Stimulated activated CD4-positive, alpha-beta T cell treated with anti-CD3 and anti-CD28 coated beads, Interleukin-1b, Interleukin-23, amount 100 ng/mL, for 48 hours (primary cell): Measurements from ENCODE around the gene SEZ6.
A peak's percentile ranks its signal among the peaks of the same experiment; 100 is the strongest.

Source experiments
- DNase-seq: peaks from one replicate; pipeline ENCODE4 v3.0.0-alpha.2; 2020

The SEZ6 gene

DNA sequence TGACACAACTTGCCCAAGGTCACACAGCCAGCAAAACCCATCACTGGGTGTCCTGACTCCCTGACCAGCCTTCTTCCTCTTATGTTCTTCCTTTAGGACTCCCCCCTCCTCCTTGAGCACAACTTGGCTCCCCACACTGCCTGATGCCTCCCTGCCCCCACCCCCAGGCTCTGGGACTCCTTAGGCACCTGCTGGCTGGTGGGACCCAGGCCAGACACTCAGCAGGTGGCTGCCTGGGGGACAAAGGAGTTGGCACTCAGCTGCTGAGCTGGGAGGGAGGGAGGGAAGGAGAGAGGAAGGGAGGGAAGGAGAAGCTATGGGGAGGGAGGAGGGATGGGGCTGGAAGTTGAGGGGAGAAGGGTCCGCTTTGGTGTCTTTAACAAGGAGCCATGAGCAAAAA, 8.0 kb downstream of the SEZ6 start:
- no peak for DNase-seq

DNA sequence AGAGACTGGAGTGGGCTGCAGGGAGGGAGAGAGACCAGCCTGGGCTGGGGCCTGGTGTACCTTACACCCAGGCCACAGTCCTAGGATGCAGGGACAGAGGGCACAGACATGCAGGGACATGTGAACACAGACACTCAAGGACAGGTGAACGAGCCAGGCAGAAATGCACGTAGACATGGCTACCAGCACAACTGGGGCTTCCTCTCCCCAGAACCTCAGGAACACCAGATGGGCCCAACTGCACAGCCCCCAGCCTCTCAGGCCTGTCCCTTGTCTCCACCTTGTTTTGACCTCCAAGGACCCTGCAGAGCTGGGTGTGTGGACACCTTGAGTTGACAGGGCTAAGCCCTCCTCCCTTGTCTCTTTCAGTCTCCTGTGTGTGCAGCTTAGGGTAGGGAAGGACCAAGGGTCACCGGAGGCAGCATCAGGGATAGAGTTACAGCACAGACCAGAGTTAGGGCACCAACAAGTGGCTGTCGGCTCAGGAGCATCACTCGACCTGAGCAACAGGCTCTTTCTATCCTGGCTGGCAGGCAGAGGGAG, 9.2 kb downstream of the SEZ6 start:
- DNase-seq = no peak

DNA sequence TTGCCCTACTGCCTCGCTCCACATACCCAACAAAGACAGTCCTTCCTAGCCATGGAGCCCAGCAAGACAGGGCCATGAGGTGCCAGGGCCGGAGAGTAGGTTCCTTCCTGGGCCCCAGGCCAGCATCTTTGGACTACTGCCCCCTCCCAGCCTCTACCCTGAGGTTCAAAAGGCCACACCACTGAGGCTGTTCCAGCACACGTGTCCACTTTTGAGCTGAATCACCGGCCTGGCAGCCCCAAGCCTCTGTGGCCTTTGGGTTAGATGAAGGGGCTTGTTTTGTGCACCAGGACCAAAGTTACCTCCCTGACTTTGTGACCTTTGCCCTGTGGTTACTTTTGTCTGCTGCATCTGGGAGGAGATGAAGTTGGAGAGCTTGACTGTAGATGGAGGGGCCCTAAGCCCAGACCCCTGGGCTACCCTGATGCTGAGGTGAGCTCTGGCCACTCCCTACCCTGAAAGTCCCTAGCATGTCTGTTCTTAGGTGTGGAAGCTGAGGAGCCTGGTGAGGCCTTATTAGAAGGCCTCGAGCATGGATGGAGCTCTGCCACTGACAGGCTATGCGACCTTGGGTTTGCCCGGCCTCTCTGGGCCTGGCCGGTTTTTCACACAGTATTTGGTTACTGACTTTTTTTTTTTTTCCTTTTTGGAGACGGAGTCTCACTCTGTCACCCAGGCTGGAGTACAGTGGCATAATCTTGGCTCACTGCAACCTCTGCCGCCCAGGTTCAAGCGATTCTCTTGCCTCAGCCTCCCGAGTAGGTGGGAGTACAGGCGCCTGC, 12.0 kb downstream of the SEZ6 start:
- no peak for DNase-seq

DNA sequence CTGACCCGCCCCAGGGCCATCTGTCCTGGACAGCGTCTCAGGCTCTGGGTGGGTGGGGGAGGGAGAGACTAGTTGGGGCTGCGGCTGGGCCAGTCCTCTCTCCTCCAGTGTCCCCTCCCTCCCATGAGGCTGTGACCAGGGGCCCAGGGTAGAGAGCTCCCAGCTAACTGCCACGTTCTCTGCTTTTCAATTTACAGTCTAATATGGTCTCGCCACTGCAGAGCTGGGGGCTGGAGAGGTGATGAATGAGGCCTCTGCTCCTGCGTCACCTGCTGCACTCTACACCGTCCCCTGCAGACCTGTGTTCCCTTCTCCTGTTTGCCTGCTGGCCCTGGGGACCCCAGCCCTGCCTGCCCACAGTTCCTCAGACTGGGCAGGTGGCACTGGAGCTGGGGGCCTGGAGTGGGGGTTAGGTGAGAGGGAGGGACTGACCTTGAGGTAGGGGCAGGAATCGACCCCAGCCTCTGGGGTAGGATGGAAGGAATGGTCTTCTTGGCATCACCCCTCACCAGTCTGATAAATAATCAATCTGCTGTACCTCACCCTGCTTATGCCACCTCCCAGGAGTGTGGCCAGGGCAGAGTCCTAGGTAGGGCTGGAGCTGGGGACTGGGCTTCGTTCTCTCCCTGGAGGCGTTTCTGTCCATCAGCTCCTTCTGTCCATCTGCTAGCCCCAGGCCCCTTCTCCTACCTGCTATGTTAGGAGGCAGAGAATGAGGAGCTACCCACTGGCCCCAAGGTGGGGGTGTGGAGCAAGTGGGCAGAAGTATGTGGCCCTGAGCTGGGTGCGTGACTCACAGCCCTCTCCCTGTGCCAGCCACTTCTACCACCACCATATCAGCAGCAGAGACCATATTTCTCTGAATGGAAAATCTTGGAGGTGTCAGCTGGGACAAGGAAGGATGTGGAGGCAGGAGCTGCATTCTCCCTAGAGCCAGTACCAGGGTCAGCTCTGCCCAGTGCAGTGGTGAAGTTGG, 12.9 kb downstream of the SEZ6 start:
- no peak for DNase-seq

DNA sequence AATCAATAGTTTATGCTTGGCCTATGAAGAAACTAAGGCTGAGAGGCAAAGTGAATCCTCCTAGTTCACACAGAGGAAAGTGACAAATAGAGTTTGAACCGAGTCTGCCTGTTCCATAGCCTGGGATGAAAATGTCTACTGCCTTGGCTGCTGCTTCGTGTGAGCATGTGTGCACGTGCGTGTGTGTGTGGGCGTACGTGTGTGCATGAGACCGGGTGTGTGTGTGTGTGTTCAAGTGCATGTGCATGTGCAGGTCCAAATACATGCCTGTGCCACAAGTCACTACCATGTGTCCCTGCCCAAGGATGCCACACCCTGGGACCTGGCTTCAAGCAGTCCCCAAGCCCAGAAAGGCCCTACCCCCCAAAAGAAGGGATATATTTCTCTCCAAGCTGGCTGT, 13.6 kb downstream of the SEZ6 start:
- no peak for DNase-seq

DNA sequence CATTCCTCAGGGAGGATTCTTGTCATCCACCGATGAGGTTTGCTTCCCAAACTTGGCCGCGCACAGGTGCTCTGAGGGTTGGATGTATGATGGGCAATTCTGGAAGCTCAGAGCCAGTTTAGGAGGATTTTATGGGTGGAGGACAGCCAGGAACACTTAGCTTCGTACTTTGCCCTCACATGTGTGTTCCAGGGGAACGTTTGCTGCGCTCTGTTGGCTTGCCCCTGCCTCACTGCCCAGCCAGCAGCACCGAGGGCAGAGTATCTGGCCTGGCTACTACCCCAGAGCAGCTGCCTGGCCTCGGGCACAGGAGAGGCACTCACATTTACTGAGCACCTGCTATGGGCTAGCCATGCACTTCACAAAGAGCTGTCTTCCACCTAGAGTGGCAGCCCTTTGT, 14.1 kb downstream of the SEZ6 start:
- DNase-seq = no peak

DNA sequence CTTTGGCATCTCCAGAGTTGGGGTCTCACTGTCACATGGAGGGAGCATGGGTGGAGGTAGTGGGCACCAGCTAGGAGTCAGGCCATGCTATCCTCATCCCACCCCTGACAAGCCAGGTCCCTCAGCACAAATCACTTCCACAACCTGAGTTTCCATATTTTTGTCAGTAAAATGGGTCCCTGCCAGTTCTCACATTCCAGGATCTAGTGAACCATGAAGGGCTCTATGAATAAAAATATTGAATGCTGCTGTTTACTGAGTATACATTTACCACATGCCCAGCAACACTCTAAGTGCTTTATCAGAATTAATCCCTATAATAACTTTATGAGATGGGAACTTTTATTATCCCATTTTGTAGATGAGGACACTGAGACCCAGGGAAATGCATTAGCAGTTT, 16.8 kb downstream of the SEZ6 start:
- no peak for DNase-seq

DNA sequence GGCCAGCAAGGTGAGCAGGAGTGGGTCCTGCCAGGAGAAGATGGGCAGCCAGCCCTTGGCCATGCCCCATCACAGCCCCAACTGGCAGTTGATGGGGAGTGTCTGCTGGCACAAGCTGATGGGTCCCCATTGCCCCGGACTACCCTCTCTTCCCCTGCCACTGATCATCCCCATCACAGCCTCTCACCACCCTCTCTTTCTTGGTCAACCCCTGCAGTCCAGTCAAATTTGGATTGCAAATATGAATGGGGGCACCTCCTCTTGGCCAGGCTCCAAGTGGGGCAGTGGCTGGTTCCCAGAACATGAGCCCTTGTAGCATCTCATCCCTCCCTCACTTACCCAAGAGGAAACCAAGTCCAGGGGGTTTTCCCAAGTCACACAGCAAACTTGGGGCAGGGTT, 17.4 kb downstream of the SEZ6 start:
- DNase-seq = no peak

DNA sequence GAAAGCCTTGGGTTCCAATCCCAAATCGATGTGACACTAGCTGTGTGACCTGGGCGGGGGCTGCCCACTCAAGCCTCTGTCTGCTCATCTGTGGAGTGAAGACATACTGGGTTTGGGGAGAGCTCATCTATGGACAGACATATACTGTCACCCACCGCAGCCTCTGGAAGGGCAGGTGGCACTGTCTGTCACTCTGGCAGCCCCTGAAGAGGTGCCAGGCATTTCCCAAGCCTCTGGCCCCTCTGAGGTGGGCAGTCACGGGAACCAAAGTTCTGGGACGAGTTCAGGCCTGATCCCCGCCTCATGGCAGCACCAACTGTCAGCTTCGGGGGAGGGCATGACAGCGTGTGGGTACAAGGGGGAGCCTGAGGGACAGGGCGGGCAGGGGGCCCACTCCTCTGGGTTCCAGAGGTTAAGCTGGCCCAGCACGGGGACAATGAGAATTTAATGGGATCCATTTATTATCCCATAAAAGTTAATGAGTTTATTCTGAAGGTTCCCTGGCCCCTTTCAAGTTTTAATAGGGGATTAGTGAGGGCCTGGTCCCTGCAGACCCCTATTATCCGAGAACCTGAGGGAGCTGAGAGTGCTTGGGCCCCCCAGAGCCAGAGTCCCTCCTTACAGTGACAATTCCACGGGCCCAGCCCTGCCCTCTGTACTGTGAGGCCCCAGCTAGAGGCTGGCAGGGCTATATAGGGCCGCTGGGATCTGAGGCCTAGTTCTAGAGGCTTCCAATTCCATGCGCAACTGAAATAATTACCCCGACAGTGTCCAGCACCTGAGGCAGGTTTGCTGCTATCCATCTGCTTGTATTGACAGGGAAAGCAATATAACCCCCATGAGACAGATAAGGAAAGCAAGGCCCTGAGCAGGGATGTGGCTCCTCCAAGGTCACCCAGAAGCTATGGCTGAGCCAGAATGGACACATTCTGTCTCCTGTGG, 18.8 kb downstream of the SEZ6 start:
- DNase-seq = no peak

DNA sequence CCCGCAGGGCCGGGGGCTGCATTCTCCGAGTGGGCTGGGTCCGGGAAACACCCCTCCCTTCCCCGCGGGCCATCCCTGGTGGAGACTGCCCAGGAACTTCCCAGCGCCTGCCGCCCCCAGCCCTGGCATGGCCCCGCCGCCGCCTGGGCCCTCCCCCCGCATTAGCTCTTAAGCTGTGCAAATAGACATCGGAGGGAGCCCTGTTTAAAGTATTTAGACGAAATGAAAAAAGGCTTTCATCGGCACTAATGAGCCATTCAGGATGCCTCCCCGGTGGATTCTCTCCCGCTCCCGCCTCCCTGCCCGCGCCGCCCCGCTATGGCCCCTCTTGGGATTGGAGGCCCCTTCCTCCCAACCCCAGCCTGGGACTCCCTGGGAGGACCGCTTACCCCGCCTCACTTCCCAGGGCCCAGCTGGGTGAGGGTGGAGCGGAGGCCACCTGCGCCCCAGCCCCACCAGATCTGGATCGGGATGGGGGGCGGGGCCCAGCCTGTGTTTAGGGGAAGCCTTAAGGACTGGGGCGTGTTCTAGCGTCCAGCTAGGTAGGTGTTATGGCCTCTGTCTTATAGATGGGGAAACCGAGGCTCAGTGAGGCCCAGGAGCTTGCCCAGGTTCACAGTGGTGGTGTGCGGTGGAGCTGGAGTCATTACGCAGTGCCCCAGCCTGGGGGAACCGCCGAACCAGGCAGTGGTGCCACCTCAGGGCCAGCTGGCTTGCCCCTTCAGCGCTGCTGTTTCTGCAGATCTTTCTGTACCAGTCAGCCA, 19.7 kb downstream of the SEZ6 start:
- no peak for DNase-seq

DNA sequence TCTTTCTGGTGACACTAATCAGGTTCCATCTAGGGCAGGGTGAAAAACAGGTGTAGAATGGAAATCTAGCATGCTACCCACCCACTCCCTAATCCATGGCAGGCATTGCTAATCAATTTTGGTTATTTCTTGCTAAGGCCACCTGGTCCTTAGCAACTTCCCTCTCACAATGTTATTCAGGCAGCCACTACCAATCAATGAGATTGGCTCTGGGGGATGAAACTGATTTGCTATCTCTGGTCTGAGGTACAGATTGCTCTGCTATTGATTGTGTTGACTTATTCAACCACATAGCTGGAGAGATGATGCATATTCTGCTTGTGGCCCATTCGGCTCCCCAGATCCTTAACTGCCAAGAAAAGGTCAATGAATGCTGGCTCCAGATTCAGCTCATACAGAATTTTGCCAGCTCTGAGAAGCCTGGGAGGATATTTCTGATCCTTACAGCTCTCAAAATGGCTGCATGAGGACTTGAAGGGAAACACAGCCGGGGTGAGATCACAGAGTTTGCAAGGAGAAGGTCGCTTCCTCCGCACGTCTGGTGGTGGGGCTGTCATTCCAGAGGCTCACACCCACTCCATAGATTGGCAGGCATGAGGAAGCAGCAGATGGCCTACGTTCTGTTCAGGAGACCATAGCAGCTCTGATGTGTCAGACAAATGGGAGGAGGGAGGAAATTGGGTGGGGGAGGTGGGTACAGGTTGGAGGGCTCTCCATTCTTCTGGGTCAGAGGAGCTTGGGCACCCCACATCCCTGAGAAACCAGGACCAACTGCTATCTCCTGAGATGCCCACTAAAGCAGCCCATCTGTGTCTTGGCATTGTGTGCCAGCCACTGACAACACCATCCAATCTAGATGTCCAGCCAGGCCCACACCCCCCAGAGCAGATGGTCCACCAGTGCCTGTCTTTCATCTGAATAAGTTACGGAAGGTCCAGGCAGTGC, 22.3 kb downstream of the SEZ6 start:
- no peak for DNase-seq

DNA sequence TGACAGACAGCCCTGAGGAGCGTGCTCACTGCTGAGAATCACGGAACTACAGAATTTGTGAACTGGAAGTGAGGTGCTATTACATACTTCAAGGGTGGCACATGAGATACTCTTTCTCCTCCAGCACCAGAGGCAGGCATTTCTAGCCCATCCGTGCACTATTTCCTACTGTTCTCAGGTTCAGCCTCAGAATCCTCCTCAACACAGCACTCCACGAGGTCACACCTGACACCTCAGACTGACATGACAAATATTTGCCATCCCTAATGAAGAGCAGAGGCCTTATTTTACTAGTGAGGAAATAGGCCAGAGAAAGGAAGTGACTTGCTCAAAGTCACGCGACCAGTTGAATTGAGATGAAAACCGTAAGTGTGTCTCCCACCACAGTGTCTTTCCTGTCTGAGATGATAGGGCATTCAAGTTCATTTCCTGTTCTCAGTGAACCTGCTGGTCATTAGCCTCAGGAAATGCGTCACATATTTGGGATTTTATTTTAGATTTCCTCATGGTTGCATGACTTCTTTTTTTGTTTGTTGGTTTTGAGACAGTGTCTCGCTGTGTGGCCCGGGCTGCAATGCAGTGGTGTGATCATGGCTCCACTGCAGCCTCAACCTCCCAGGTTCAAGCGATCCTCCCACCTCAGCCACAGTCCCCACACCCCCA, 23.6 kb downstream of the SEZ6 start:
- peak; percentile 47 for DNase-seq

DNA sequence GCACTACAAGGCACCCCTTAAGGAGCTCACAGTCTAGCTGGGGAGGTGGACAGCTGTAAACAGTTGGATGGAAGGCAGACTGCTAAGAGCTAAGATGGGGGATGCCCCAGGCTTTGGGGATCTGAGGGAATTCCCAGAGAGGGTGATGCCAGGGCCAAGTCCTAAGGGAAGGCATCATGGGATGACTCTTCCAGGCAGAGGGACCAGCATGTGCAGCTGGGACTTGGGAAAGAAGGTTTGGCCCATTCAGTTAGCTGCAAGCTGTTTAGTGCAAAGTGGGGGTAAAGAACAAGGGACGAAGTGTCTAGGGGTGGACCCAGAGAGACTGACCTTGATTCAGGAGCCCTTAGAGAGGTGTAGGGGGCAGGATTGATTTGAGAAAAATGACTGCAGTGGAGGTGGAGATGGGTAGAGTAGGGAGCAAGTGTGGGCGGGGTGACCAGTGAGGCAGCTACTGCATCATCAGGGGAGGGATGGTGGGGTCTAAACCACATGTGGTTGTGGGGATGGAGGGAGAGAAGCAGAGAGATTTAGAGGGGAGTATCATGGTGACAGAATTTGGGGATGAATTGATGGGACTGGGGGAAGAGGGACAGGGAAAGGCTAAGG, 27.4 kb downstream of the SEZ6 start:
- DNase-seq = no peak

DNA sequence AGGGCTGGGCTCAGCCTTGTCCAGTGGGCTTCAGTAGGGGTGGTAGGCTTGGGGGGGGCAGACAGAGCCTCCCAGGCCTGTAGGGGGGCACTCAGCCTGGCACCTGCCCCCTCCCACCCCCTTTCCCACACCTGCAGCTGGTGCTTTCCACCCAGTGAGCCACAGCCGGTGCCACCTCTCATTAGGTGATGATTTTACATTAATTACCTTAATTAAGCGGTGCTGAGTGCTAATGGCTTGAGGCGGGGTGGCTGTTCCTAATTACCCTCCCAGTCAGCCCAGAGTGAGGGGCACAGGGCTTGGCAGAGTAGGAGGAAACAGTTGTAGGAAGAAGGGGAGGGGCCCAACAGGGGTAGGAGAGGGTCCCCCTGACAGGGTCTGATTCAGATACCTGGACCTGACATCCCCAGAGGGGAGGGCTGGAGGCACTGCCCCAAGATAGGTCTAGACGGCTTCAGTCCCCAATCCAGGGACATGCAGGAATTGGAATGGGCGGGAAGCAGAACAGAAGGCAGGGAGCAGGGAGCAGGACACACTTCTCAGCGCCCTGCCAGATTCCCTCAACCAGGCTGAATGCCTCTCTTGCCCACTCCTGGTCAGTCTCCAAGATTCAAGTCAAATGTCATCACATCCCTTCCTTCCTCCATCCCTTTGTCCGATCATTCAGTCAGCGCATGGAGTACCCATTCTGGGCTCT, 28.0 kb downstream of the SEZ6 start:
- no peak for DNase-seq

DNA sequence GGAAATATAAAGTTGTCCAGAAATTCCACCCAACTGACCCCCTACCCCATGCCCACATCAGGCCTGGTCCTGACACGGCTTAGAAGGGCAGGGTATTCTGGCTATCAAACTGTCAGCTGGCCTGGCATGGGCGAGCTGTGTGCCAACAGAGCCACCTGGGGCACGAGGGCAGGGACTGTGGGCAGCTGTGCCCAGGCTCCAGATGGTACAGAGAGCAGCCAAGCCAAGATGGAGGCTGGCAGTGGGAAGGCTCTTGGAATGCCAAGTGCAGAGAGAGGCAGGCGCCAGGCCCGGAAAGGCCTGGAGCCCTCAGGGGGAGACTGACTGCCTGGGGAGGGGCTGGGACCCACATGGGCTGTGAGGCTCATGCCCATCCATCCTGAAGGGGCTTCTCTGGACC, 30.2 kb downstream of the SEZ6 start:
- DNase-seq = no peak

DNA sequence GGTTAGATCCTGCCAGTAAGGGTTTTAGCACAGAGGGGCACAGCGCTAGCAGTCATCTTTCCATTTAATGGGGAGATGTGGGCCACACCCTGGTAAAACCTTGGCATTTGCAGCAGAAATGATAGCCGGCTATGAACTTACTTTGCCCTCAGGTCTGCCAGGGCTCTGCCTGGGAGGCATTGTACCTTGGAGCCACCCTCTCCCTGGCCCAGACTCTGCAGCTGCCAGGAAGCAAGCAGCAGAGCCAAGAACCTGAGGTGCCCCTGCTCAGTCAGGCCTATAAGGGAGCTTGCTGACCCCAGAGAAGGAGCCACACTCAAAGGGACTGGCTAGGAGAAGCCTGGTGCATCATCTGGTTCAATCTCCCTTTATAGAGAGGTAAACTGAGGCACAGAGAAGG, 30.8 kb downstream of the SEZ6 start:
- no peak for DNase-seq

DNA sequence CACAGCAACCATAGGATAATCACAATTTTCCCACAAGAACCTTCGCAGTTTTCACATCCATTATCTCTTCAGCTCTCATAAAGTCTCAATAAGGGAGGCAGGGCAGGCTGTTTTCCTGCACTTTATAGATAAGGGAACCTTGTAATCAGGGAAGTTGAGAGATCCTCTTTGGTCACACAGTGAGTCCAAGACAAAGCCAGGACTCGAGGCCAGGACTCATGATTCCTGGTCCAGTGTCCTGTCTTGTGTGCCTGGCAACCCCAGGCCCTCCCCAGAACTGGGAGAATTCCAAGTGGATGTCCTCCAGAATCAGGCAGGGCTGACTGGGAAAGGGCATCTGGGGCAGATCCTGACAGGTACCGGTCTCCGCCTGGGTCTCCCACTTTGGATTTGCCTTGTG, 31.4 kb downstream of the SEZ6 start:
- no peak for DNase-seq

DNA sequence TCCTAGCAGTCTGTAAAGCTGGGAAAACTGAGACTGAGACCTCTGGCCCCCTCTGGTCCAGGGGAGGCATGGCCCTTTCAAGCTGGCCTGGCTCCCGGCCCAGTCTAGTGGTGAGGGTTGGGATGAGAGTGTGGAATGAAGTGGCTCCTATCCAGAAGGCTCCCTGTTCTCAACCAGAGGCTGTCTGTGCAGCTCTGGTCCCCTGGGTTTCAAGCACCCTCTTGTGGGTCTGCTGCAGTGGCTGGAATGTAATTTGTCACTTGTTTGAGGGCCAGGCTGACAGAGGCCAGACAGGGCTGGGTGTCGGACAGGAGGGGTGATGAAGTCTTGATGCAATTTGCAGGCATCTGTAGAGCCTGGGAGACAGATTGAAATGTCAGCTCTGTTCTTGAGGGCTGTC, 32.4 kb downstream of the SEZ6 start:
- no peak for DNase-seq

DNA sequence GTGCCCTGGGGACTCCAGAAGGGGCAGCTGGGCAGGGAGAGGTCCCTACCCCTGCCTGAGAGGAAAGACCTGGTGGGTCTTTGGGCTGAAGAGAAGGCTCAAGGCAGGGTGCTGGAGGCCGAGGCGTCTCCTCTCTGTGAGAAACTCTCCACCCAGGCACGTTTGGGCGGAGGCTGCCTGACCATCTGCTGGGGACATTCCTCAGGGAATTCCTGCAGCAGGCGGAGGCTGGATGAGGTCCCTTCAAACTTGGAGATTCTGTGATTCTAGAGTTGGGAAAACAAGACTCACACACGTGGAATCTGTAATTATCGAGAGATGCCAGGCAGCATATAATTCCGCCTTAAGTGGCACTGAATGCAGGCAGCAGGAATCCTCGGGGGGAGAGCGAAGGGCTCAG, 33.4 kb downstream of the SEZ6 start:
- no peak for DNase-seq
